ENCODE results near the gene DHX57.
"Not testable (repeated sequence)": the region's sequence is repeated elsewhere in the genome, so short reads cannot be mapped to it uniquely, and the experiment has no call there.

DHX57 gene

DNA sequence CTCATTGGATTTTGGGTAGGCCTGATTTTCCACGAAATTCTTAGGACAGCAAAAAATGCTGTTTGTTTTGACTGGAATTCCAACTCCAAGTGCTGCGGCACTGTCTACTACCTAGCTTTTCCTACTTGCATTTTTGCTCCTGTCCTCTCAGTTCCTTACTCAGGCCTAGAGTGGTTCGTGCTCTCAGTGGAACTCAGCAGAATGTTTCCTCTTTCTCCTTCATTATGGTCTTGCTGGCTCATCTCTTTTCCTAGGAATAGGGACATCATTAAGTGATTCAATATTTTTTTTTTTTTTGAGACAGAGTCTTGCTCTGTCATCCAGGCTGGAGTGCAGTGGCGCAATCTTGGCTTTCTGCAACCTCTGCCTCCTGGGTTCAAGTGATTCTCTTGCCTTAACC, 59.8 kb downstream of the DHX57 start:
- no peak for DNase-seq (ENCODE audit: low read depth in 1 of 2, low spot score in 1 of 2)
- no peak for TF ChIP-seq JUND (IDR thresholded peaks at IDR 0.05; ENCODE audit: low read depth)
- in situ Hi-C loops (cut with HindIII; ENCODE audit: low pct_unique_long_range_greater_than_20kb, low sequenced_read_pairs): no loop called here

DNA sequence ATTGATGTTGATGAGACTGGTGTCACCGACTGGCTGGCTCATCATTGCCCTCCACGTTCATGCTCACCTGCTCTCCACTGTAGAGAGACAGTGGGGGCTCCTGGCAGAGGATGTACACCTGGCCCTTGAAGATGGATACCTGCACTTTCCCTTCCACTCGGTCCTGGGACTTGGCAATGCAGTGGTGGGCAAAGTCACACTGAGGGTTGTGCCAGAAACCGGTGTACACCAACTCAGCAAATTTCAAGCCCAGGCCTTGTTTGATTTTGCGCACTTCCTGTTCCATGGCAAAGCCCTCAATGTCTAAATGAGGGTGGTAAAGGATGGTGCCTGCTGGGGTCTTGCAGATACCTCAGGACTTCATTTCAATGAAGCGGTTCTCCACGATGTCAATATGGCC, 65.2 kb downstream of the DHX57 start:
- no peak for TF ChIP-seq JUND (IDR thresholded peaks at IDR 0.05; ENCODE audit: low read depth)
- DNase-seq (ENCODE audit: low read depth in 1 of 2, low spot score in 1 of 2): no peak
- in situ Hi-C loops (cut with HindIII; ENCODE audit: low pct_unique_long_range_greater_than_20kb, low sequenced_read_pairs): no loop called here

DNA sequence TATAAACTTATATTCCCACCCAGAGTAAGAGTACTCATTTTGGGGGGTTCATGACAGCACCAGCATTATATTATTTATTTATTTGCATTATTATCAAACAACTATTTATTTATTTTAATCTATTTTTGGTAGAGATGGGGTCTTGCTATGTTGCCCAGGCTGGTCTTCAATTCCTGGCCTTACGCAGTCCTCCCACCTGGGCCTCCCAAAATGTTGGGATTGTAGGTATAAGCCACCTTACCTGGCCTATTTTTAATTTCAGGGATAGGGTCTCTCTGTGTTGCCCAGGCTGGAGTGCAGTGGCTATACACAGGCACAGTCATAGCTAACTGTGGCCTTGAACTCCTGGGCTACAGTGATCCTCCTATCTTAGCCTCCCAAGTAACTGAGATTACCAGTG, 67.1 kb downstream of the DHX57 start:
- in situ Hi-C loops (cut with HindIII; ENCODE audit: low pct_unique_long_range_greater_than_20kb, low sequenced_read_pairs): no loop called here
- no peak for TF ChIP-seq JUND (IDR thresholded peaks at IDR 0.05; ENCODE audit: low read depth)
- no peak for DNase-seq (ENCODE audit: low read depth in 1 of 2, low spot score in 1 of 2)

DNA sequence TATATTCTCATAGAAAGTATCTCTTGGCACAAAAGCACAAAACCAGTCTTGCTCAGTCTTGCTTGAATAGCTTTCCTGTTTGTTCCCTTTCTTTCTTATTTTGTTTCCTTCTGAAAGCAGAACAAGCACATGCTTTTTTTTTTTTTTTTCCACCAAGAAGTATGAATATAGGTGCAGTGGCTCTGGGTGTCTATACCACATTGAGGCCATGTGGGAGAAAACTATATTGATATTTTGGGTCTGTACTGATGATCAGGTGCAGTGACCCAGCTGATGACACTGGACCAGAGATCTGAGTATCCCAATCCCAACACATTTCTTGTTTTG, 69.0 kb downstream of the DHX57 start:
- DNase-seq (ENCODE audit: low read depth in 1 of 2, low spot score in 1 of 2): no peak
- TF ChIP-seq JUND (IDR thresholded peaks at IDR 0.05; ENCODE audit: low read depth): no peak
- in situ Hi-C loops (cut with HindIII; ENCODE audit: low pct_unique_long_range_greater_than_20kb, low sequenced_read_pairs): no loop called here

DNA sequence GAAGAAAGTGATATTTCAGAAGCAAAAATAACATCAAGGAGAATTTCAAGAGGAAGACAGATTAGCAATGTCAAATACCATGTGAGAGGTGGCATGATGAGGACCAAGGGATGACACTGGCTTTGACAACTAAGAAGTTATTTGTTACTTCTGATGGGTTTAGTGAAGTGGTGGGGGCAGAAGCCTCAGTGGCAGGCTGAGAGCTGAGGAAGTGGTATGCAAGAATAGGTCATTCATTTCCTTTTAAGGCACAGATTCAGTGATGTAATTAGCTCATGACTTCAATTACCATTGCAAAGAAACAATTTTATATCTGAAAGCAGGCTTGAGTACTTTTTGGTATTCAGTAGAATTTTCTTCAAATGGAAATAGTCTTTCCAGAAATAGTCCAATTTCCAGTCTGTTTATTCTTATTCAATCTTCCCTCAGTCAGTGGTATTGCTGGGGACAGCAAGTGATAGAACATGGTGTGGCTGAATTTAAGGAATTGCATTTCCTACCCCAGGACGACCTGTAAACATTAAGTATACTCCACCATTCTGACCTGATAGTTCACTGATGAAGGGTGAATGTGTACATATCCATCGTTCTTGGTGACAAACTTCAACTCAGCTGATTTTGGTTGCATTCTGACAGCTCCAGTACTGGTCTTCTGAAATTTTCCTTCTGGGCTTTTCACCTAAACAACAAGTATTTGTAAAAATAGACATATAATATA, 69.6 kb downstream of the DHX57 start:
- TF ChIP-seq JUND (IDR thresholded peaks at IDR 0.05; ENCODE audit: low read depth): no peak
- in situ Hi-C loops (cut with HindIII; ENCODE audit: low pct_unique_long_range_greater_than_20kb, low sequenced_read_pairs): no loop called here
- DNase-seq (ENCODE audit: low read depth in 1 of 2, low spot score in 1 of 2): no peak

DNA sequence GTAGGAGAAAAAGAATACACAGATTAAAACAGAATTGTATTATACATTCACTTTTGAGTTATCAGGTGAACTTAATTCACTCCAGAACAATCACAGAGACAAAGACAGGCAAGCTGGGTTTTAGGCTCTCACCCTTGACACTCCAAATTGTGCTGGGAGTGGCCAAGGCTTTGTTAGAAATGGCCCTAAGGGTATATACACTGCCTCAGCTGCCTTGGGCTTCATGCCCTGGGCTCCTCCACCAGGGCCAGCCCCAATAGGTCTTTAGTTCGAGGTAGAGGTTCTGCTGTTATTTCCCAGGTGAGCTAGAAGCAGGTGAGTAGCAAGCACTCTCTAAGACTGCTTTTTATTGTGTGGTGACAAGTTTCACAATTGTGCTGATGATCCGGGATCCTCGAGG, 77.8 kb downstream of the DHX57 start:
- in situ Hi-C loops (cut with HindIII; ENCODE audit: low pct_unique_long_range_greater_than_20kb, low sequenced_read_pairs): no loop called here
- TF ChIP-seq JUND (IDR thresholded peaks at IDR 0.05; ENCODE audit: low read depth): no peak
- no peak for DNase-seq (ENCODE audit: low read depth in 1 of 2, low spot score in 1 of 2)

DNA sequence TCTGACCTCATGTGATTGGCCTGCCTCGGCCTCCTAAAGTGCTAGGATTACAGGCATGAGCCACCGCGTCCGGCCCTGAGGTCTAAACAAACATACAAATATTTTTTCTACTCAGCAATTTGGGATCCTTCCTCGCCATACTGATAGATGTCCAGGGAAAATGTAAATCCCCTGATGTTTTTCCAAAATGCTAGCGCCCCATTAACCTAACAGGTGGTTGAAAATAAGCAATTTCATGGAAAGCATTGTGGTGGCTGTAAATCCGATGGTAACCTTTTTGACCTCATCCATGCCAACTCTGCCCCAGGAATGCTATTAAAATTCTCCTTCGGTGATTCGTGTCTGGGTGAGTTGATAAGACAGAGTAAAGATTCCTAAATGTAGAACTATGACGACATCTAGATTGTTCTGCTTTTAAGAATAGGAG, 78.5 kb downstream of the DHX57 start:
- TF ChIP-seq JUND (IDR thresholded peaks at IDR 0.05; ENCODE audit: low read depth): no peak
- in situ Hi-C loops (cut with HindIII; ENCODE audit: low pct_unique_long_range_greater_than_20kb, low sequenced_read_pairs): no loop called here
- no peak for DNase-seq (ENCODE audit: low read depth in 1 of 2, low spot score in 1 of 2)

DNA sequence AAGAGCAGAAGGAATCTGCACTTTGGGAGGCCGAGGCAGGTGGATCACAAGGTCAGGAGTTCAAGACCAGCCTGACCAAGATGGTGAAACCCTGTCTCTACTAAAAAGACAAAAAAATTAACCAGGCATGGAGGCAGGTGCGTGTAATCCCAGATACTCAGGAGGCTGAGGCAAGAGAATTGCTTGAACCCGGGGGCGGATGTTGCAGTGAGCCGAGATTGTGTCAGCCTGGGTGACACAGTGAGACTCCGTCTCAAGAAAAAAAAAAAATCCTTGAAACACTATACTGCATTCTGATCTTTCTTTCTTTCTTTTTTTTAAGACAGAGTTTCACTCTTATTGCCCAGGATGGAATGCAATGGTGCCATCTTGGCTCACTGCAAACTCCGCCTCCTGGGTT, 80.7 kb downstream of the DHX57 start:
- DNase-seq (ENCODE audit: low read depth in 1 of 2, low spot score in 1 of 2); in situ Hi-C loops (cut with HindIII; ENCODE audit: low pct_unique_long_range_greater_than_20kb, low sequenced_read_pairs): not testable (repeated sequence)

DNA sequence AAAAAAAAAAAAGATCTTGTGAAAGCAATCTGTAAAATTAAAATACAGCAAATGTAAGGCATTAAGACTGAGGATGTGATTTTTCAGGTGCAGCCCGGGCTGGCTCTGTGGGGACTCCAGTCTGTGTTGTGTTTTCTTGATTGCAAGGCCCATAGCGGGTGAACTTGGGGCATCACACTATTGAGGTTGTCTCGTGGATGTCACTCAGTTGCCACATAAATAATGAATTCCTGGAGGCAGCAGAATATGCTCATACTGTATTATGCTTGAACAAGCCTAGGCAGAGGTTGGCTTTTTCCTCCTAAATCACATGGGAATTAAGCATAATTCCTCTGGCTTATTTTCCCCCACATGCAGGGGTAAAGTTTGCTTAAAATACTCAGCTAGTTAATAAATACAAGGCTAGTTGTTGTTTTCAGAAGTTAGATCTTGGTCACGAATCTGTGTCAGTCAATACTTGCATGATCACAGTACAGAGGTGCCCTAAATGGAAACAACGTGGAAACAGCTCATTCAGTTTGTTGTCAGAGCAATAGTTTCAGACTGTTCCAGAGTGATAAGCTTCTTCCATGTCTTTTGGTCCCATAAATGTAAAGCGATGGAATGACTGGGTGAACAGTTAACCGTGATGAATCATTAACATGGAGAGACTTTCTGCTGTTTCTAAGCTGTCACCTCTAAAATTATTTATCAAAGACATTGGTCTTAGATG, 81.3 kb downstream of the DHX57 start:
- DNase-seq (ENCODE audit: low read depth in 1 of 2, low spot score in 1 of 2): no peak
- in situ Hi-C loops (cut with HindIII; ENCODE audit: low pct_unique_long_range_greater_than_20kb, low sequenced_read_pairs): no loop called here
- TF ChIP-seq JUND (IDR thresholded peaks at IDR 0.05; ENCODE audit: low read depth): no peak

DNA sequence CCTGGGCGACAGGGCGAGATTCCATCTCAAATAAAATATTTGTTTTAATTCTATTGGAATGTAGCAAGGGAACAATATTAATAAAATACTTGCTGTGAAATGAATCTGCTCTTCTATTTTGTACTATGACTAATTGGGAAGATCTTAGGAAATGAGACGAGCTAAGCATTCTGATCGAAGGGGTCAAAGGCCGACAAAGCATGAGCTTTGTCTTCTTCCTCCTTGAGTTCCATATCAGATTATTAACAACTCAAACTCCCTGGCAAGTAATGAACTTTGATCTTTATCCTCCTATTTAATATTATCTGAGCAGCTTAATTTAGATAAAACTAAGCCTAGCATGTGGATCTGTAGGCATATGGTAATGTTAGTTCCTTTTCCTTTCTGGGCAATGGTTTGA, 82.2 kb downstream of the DHX57 start:
- no peak for DNase-seq (ENCODE audit: low read depth in 1 of 2, low spot score in 1 of 2)
- in situ Hi-C loops (cut with HindIII; ENCODE audit: low pct_unique_long_range_greater_than_20kb, low sequenced_read_pairs): no loop called here
- TF ChIP-seq JUND (IDR thresholded peaks at IDR 0.05; ENCODE audit: low read depth): no peak

DNA sequence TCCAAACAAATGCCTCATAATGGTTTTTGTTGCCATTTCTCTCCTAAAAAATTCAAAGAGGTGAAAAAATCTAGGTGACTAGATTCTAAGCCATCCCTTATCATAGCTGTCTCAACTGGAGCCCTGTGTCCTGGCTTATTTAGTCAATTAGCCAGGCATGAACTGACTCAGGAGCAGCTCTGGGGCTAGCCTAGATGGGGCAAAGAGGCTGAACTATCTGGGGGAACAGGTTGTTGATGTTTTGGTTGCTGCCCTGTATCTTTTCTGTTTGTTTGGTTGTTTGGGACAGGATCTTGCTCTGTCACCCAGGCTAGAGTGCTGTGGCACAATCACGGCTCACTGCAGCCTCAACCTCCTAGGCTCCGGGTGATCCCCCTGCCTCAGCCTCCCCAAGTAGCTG, 83.0 kb downstream of the DHX57 start:
- TF ChIP-seq JUND (IDR thresholded peaks at IDR 0.05; ENCODE audit: low read depth): no peak
- no peak for DNase-seq (ENCODE audit: low read depth in 1 of 2, low spot score in 1 of 2)
- in situ Hi-C loops (cut with HindIII; ENCODE audit: low pct_unique_long_range_greater_than_20kb, low sequenced_read_pairs): no loop called here

DNA sequence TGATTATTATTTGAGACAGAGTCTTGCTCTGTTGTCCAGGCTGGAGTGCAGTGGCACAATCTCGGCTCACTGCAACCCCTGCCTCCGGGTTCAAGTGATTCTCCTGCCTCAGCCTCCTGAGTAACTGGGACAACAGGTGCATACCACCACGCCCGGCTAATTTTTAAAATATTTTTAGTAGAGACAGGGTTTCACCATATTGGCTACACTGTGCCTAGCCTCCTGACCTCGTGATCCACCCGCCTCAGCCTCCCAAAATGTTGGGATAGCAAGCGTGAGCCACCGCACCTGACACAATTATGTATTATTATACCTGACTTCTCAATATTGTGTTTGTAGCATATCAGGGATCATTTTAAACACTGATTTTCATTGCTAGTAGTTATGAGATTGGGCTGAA, 83.4 kb downstream of the DHX57 start:
- in situ Hi-C loops (cut with HindIII; ENCODE audit: low pct_unique_long_range_greater_than_20kb, low sequenced_read_pairs); DNase-seq (ENCODE audit: low read depth in 1 of 2, low spot score in 1 of 2): not testable (repeated sequence)

DNA sequence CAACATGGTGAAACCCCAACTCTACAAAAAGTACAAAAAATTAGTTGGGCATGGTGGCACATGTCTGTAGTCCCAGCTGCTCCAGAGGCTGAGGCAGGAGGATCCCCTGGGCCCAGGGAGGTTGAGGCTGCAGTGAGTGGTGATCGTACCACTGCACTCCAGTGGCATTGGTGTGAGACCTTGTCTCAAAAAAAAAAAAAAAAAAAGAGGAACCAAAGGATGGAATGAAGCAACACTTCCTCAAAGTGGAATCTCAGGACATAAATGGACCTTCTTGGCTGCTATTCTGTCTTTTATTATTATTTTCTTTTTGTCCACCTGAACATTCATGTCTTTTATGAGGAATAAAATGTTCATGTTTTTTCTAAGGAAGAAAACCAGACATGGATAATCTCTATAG, 84.0 kb downstream of the DHX57 start:
- no peak for TF ChIP-seq JUND (IDR thresholded peaks at IDR 0.05; ENCODE audit: low read depth)
- no peak for DNase-seq (ENCODE audit: low read depth in 1 of 2, low spot score in 1 of 2)
- in situ Hi-C loops (cut with HindIII; ENCODE audit: low pct_unique_long_range_greater_than_20kb, low sequenced_read_pairs): no loop called here

DNA sequence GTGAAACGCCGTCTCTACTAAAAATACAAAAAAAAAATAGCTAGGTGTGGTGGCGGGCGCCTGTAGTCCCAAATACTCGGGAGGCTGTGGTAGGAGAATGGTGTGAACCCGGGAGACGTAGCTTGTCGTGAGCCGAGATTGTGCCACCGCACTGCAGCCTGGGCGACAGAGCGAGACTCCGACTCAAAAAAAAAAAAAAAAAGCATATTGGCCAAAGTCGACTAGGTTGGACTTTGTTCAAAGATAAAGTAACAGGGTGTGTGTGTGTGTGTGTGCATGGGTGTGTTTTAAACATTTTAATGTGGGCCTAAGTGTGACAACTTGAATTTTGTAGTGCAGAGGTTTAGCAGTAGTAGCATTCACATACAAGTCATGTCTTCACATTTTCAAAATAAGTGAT, 86.0 kb downstream of the DHX57 start:
- no peak for TF ChIP-seq JUND (IDR thresholded peaks at IDR 0.05; ENCODE audit: low read depth)
- no peak for DNase-seq (ENCODE audit: low read depth in 1 of 2, low spot score in 1 of 2)
- in situ Hi-C loops (cut with HindIII; ENCODE audit: low pct_unique_long_range_greater_than_20kb, low sequenced_read_pairs): no loop called here

All from T47D (cell line).